RWPE1 (cell line): ENCODE measurements around the gene SLC38A8.

ENCODE experiments used
- CTCF ChIA-PET: fragments of 350-600 bp; sonication (Branson Sonifier 250); formaldehyde crosslinking; extraction: SDS; loops from one replicate; lab custom pipeline; 2021; lab: Yijun Ruan, JAX
- POLR2A ChIA-PET: fragments of 400-600 bp; formaldehyde crosslinking; extraction: SDS; loops from one replicate; lab custom pipeline; 2020; ENCODE audit warnings: antibody characterized with exemption; ENCODE audit not compliant: low non-redundant PET; lab: Yijun Ruan, JAX
- DNase-seq: peaks from one replicate; pipeline ENCODE4 v3.0.0; 2012; ENCODE audit warnings: low spot score
- H3K27ac ChIP-seq: fragments of 450-650 bp; 2 replicates; pipeline ENCODE4 v1.5.1; 2017
- CTCF ChIP-seq: fragments of 450-650 bp; conservative IDR thresholded peaks from 2 replicates; pipeline ENCODE4 v1.5.1; 2017; ENCODE audit warnings: low read depth, mild to moderate bottlenecking

SLC38A8 gene

GRCh38 chr16:83964684-83965443 is 77.7 kb downstream of the SLC38A8 start:
- no peak for TF ChIP-seq CTCF
- ChIA-PET CTCF (interaction anchor here (0.8 to 1.0 kb wide), 3 partner anchors 98 to 101 kb away, joined by 3 read pairs; no protein-coding TSS in a partner anchor), POLR2A (no interaction called here)
- no peak for DNase-seq
- H3K27ac ChIP-seq: no peak overlapping the region

GRCh38 chr16:83963277-83964119 is 79.1 kb downstream of the SLC38A8 start:
- TF ChIP-seq CTCF: no peak
- H3K27ac ChIP-seq: peak overlapping the region; percentile 2; the same call in 1 of the 2 replicates
- ChIA-PET CTCF (interaction anchor here (1.0 kb wide), 1 partner anchor 100 kb away, joined by 3 read pairs; no protein-coding TSS in a partner anchor), POLR2A (no interaction called here)
- DNase-seq: no peak

GRCh38 chr16:83961591-83961990 is 81.0 kb downstream of the SLC38A8 start:
- no peak for TF ChIP-seq CTCF
- H3K27ac ChIP-seq: peak overlapping the region; percentile 1; the same call in 1 of the 2 replicates
- DNase-seq: no peak
- POLR2A ChIA-PET: no interaction called here
- CTCF ChIA-PET: no interaction called here

GRCh38 chr16:83960521-83961249 is 81.9 kb downstream of the SLC38A8 start:
- DNase-seq: no peak
- ChIA-PET POLR2A (no interaction called here), CTCF (no interaction called here)
- TF ChIP-seq CTCF: no peak
- H3K27ac ChIP-seq: peak overlapping the region; percentile 1; the same call in 1 of the 2 replicates
